HG02623 (cell line): Measurements from ENCODE around the gene NECTIN4.
"Not testable (repeated sequence)": the region's sequence is repeated elsewhere in the genome, so short reads cannot be mapped to it uniquely, and the experiment has no call there.

ENCODE experiments used
- ATAC-seq: cut with Tn5 transposase; IDR thresholded peaks from one replicate; pipeline ENCODE4 v1.9.1; 2021; ENCODE audit warnings: moderate library complexity; ENCODE audit not compliant: unreplicated experiment

NECTIN4 gene

GRCh38 chr1:161031874-161032273 lies 57.5 kb downstream of the NECTIN4 start:
- no peak for ATAC-seq

GRCh38 chr1:161029466-161029865 lies 59.9 kb downstream of the NECTIN4 start:
- ATAC-seq, result not testable (repeated sequence)

GRCh38 chr1:161026954-161027353 lies 62.4 kb downstream of the NECTIN4 start:
- not testable (repeated sequence) for ATAC-seq

- ATAC-seq, result not testable (repeated sequence)
Measured at GRCh38 chr1:161022432-161022831, 66.9 kb downstream of the NECTIN4 start.

GRCh38 chr1:161021970-161022353 lies 67.4 kb downstream of the NECTIN4 start:
- ATAC-seq, result no peak

GRCh38 chr1:161021165-161021969 lies 68.0 kb downstream of the NECTIN4 start:
- peak; percentile 85 for ATAC-seq
